ENCODE data around the gene RETN. TPM values are rescaled to one million over a fixed set of nuclear protein-coding genes. Genes with fewer than 3 reads are reported as not detected.

The RETN gene
- polyA plus RNA-seq, 10 donors: 1.1 to 3.6 (median 2.4) TPM

DNA sequence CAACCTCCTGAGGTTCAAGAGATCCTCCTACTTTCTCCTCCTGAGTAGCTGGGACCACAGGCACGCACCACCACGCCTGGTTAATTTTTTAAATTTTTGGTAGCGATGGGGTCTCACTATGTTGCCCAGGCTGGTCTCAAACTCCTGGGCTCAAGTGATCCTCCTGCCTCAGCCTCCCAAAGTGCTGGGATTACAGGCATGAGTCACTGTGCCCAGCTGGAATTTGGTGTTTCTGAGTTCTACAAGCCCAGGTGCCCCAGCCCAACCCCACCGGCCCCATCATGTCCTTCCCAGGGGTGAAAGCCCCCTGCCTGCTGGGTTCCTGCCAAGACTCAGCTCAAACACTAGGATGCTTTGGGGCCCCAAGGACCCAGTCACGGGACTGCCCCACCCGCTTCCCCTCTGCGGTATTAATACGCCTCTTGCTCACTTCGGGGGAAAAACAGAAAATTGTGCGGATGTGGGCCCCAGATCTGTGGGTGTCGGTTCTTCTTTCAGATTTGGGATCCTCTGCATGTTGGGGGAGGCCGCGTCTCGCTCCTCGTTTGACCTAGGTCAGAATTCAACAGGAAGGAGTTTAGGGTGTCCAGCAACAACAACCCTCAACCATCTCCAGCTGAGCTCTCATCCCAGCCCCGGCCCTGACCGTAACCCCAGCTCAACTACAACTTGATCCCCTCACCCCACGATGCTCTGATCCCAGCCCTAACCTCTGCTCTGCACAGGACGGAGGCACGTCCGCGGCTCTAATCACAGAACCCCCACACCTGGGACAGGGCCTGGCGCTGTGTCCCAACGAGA is 36.7 kb downstream of the RETN start:
- DNase-seq: peak in 2 of 3 donors; percentile 22 to 51

DNA sequence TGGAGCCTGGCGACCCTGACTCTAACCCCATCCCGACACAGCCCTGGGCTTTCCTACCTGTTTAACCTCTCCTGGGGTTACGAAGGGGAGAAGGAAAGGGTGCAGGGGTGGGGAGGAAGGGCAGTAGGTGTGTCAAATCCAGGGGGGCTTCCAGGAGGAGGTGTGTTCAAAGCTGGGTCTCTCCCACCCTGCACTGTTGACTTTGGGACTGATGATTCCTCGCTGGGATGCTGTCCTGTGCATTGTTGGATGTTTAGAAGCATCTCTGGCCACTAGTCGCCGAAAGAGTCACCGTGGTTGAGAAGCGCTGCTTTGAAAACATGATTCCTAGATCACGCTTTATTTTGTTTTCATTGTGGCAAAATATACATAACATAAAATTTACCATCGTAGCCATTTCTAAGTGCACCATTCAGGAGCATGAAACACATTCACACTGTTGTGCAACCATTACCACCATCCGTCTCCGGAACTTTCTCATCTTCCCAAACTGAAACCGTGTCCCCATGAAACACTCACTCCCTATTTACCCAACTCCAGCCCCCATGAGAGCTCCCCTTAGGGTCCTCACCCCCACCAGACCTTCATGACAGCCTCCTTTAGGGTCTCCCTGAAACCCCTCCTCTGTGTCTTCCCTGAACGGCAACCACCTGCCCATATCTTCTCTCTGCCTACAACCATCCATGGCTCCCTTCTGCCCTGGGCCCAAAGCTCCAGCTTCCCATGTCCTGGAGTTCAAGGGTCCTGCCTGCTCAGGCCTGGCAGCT is 37.5 kb downstream of the RETN start:
- DNase-seq: no peak

DNA sequence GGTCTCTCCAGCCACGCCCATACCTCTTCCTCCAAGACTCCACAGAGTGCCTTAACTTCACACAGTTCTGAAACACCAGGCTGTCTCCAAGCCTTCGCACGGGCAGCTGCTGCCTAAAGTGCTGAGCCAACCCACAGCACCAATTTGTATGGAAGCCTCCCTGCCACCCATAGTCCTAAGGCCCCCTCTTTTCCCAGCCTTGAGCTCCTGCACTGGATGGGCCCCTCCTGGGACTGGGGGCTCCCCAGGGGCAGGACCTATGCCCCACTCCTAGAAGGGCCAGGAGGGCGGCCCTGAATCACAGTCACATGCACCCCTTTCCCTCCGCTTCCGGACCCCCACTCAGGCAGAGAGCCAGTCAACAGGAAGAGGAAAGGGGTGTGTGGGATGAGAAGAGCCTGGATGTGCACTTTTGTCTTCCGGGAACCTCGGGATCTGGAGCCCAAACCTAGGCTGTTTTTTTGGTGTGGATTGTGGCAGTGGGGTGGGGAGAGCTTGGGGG is 38.2 kb downstream of the RETN start:
- DNase-seq: peak in 1 of 3 donors; percentile 22

DNA sequence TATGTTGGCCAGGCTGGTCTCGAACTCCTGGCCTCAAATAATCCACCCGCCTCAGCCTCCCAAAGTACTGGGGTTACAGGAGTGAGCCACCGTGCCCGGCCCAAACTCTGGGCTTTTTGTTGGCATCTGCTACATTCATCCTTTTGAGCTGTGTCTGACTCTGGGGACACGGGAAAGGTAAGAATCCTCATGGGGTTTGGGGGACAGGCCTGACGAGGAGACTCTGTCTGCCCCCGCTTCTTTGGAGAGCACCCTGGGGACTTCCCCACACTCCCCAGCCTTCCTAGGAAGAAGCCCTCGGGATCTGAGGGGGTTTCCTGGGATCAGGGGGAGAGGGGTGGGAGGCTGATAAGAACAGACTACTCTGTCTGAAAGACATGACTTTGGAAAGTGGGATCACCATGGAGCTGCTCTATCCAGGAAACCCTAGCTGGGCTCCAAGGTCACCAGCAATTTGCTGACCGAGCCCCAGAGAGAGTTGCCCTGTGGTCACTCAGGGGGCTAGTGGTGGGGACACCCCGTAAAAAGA is 41.1 kb downstream of the RETN start:
- DNase-seq: no peak

DNA sequence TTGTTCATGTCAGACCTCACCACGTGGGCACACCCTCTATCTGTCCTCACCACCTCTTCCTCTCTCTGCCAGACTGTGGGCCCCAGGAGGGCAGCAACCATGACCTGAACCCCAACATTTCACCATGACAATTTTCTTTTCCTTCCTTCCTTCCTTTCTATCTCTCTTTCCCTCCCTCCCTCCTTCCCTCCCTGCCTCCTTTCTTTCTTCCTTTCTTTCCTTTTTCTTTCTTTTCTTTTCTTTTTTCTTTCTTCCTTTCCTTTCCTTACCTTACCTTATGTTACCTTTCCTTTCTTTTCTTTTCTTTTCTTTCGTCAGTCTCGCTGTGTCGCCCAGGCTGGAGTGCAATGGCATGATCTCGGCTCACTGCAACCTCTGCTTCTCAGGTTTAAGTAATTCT is 41.8 kb downstream of the RETN start:
- DNase-seq: no peak

DNA sequence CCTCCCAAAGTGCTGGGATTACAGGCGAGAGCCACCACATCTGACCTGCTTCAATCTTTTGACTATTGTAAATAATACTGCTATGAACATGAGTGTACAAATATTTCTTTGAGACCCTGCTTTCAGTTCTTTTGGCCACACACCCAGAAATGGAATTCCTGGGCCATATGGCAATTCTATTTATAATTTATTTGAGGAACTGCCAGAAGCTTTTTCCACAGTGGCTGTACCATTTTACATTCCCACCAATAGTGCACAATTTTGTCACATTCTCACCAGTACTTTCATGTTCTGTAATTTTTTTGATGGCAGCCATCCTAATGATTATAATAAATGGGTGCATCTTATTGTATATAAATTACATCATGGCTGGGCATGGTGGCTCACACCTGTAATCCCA is 46.8 kb downstream of the RETN start:
- no peak for DNase-seq

DNA sequence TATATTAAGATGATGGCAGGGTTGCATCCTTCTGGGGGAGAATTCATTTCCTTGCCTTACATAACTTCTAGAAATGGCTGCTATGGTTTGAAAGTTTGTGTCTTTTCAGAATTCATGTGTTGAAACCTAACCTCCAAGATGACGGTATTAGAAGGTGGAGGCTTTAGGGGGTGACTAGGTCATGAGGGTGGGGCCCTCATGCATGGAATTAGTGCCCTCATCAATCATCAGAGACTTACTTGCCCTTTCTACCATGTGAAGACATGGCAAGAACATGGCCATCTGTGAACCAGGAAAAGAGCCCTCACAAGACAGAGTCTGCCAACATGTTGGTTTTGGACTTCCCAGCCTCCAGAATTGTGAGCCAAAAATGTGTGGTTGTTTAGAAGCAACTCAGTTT is 47.9 kb downstream of the RETN start:
- no peak for DNase-seq

DNA sequence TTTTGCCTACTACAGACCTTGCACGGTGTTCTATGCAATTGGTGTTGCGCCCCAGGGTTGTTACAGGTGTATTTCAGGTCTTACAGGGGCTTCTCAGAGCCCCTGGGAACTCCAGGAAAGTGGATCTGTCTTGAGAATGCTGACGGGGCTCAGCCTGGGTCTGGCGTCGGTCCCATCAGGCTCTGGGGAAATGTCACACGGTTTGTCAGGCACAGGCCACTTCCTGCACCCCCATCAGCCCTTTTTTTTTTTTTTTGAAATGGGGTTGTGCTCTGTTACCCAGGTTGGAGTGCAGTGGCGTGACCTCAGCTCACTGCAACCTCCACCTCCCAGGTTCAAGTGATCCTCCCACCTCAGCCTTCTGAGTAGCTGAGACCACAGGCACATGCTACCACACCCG is 49.8 kb downstream of the RETN start:
- DNase-seq: no peak

Other genes with a start within 250 kb of the RETN start
- 1 to 10 TPM; 1.9 to 3.6 (median 2.4) TPM for gene PEX11G, start 180.0 kb upstream of the RETN start, polyA plus RNA-seq (ENCODE audit: insufficient read length in 10 of 10)
- gene ZNF358, start 152.9 kb upstream of the RETN start, polyA plus RNA-seq (ENCODE audit: insufficient read length in 10 of 10): 10 to 100 TPM; 35.8 to 55.2 (median 41.5) TPM
- gene MCOLN1, start 146.4 kb upstream of the RETN start, polyA plus RNA-seq (ENCODE audit: insufficient read length in 10 of 10): 10 to 100 TPM in 9 of 10 donors, 1 to 10 TPM in 1; 8.2 to 13.8 (median 12.0) TPM
- gene PNPLA6, start 133.3 kb upstream of the RETN start, polyA plus RNA-seq (ENCODE audit: insufficient read length in 10 of 10): 10 to 100 TPM; 24.2 to 32.7 (median 27.4) TPM
- 1 to 10 TPM in 2 of 10 donors, under 1 TPM in 7, not detected in 1; 0.05 to 2.0 (median 0.24) TPM for gene CAMSAP3, start 73.2 kb upstream of the RETN start, polyA plus RNA-seq (ENCODE audit: insufficient read length in 10 of 10)
- gene XAB2, start 39.5 kb upstream of the RETN start, polyA plus RNA-seq (ENCODE audit: insufficient read length in 10 of 10): 10 to 100 TPM; 18.7 to 29.6 (median 23.1) TPM
- 10 to 100 TPM; 48.6 to 90.3 (median 69.3) TPM for gene PET100, start 39.3 kb upstream of the RETN start, polyA plus RNA-seq (ENCODE audit: insufficient read length in 10 of 10)
- under 1 TPM in 1 of 10 donors, not detected in 9; 0.26 TPM for gene PCP2, start 35.3 kb upstream of the RETN start, polyA plus RNA-seq (ENCODE audit: insufficient read length in 10 of 10)
- gene STXBP2, start 31.9 kb upstream of the RETN start, polyA plus RNA-seq (ENCODE audit: insufficient read length in 10 of 10): 1 to 10 TPM; 2.1 to 7.9 (median 6.0) TPM
- gene MCEMP1, start 8.0 kb downstream of the RETN start, polyA plus RNA-seq (ENCODE audit: insufficient read length in 10 of 10): under 1 TPM in 6 of 10 donors, not detected in 4; 0.10 to 0.38 (median 0.28) TPM
- gene TRAPPC5, start 11.8 kb downstream of the RETN start, polyA plus RNA-seq (ENCODE audit: insufficient read length in 10 of 10): 10 to 100 TPM; 26.0 to 45.4 (median 32.8) TPM
- gene FCER2, start 33.1 kb downstream of the RETN start, polyA plus RNA-seq (ENCODE audit: insufficient read length in 10 of 10): under 1 TPM in 9 of 10 donors, not detected in 1; 0.22 to 0.97 (median 0.48) TPM
- gene CLEC4G, start 63.1 kb downstream of the RETN start, polyA plus RNA-seq (ENCODE audit: insufficient read length in 10 of 10): under 1 TPM in 4 of 10 donors, not detected in 6; 0.17 to 0.29 (median 0.24) TPM
- 1 to 10 TPM; 2.2 to 4.5 (median 3.7) TPM for gene CD209, start 78.5 kb downstream of the RETN start, polyA plus RNA-seq (ENCODE audit: insufficient read length in 10 of 10)
- under 1 TPM in 7 of 10 donors, not detected in 3; 0.11 to 0.56 (median 0.26) TPM for gene CLEC4M, start 94.2 kb downstream of the RETN start, polyA plus RNA-seq (ENCODE audit: insufficient read length in 10 of 10)
- gene EVI5L, start 161.2 kb downstream of the RETN start, polyA plus RNA-seq (ENCODE audit: insufficient read length in 10 of 10): 10 to 100 TPM; 11.1 to 14.8 (median 13.3) TPM
- under 1 TPM; 0.07 to 0.49 (median 0.30) TPM for gene PRR36, start 205.3 kb downstream of the RETN start, polyA plus RNA-seq (ENCODE audit: insufficient read length in 10 of 10)
- under 1 TPM in 7 of 10 donors, not detected in 3; 0.11 to 0.61 (median 0.27) TPM for gene LRRC8E, start 219.5 kb downstream of the RETN start, polyA plus RNA-seq (ENCODE audit: insufficient read length in 10 of 10)
- gene MAP2K7, start 234.8 kb downstream of the RETN start, polyA plus RNA-seq (ENCODE audit: insufficient read length in 10 of 10): 10 to 100 TPM; 14.9 to 24.6 (median 20.6) TPM
- gene TGFBR3L, start 245.8 kb downstream of the RETN start, polyA plus RNA-seq (ENCODE audit: insufficient read length in 10 of 10): under 1 TPM in 5 of 10 donors, not detected in 5; 0.23 to 0.52 (median 0.46) TPM